Erythroblast (primary cell): ENCODE measurements around the gene ZNF772.
A peak's percentile ranks its signal among the peaks of the same experiment; 100 is the strongest.

Source experiments
- DNase-seq, 2 experiments: peaks; one replicate each; lab custom pipeline; 2025; lab: John Stamatoyannopoulos, UW
- GATA1 ChIP-seq: IDR thresholded peaks from 2 replicates; pipeline ENCODE4 v1.6.1; 2011; ENCODE audit warnings: low read depth, mild to moderate bottlenecking, control low read depth, low read length, moderate library complexity
- POLR2A ChIP-seq: IDR thresholded peaks from 2 replicates; pipeline ENCODE4 v1.6.1; 2011; ENCODE audit warnings: mild to moderate bottlenecking, low read length

The ZNF772 gene

GRCh38 chr19:57465680-57466381, 11.5 kb downstream of the ZNF772 start:
- TF ChIP-seq GATA1 = no peak
- no peak for TF ChIP-seq POLR2A
- DNase-seq = peak; percentile 70 to 77

GRCh38 chr19:57452307-57452706, 25.1 kb downstream of the ZNF772 start:
- DNase-seq = no peak
- TF ChIP-seq POLR2A (no peak), GATA1 (no peak)

GRCh38 chr19:57443121-57443696, 34.2 kb downstream of the ZNF772 start:
- no peak for TF ChIP-seq POLR2A
- no peak for TF ChIP-seq GATA1

GRCh38 chr19:57441979-57442752, 35.2 kb downstream of the ZNF772 start:
- peak in 1 of 2 experiments; percentile 46 for DNase-seq
- TF ChIP-seq GATA1 (no peak), POLR2A (no peak)

More at GRCh38 chr19:57443121-57443696, 34.2 kb downstream of the ZNF772 start:
- peak; percentile 12 to 20 for DNase-seq

GRCh38 chr19:57438925-57439324, 38.4 kb downstream of the ZNF772 start:
- no peak for DNase-seq
- TF ChIP-seq GATA1 (no peak), POLR2A (no peak)

GRCh38 chr19:57437931-57438330, 39.4 kb downstream of the ZNF772 start:
- TF ChIP-seq POLR2A = no peak
- TF ChIP-seq GATA1 = no peak
- no peak for DNase-seq

GRCh38 chr19:57436417-57436816, 40.9 kb downstream of the ZNF772 start:
- no peak for TF ChIP-seq POLR2A
- TF ChIP-seq GATA1 = peak; percentile 42
- peak; percentile 80 to 91 for DNase-seq

GRCh38 chr19:57435062-57435978, 42.0 kb downstream of the ZNF772 start, which contains the start of gene ZNF749:
Gene ZNF749, plus strand, starts transcription at chr19:57435325. Its CDS starts 254 bp downstream, at chr19:57435579.
- DNase-seq = peak; percentile 98
- TF ChIP-seq GATA1 = no peak
- TF ChIP-seq POLR2A = peak; percentile 69

GRCh38 chr19:57434386-57435061, 42.8 kb downstream of the ZNF772 start:
- TF ChIP-seq POLR2A (no peak), GATA1 (no peak)
- DNase-seq = no peak

GRCh38 chr19:57421037-57421436, 56.3 kb downstream of the ZNF772 start:
- TF ChIP-seq GATA1 (no peak), POLR2A (no peak)
- DNase-seq = no peak

GRCh38 chr19:57419439-57419838, 57.9 kb downstream of the ZNF772 start:
- no peak for TF ChIP-seq POLR2A
- TF ChIP-seq GATA1 = no peak
- DNase-seq = peak; percentile 22 to 27
